Measurements from ENCODE around the gene PNPLA3. TPM values are rescaled to one million over a fixed set of nuclear protein-coding genes. Genes with fewer than 3 reads are reported as not detected.

The PNPLA3 gene
- total RNA-seq, 1 experiment from 2014 or later = 17.5 TPM

- Histone ChIP-seq H3K27ac (ENCODE audit: insufficient read length, low read depth, low read length) (no peak overlapping the region), H2AFZ (ENCODE audit: low read length) (no peak overlapping the region)
- no CpG with 5 or more reads among the region's 7 CpGs for WGBS (ENCODE audit: extremely low coverage, insufficient read length, low lambda C conversion rate)
These were observed 28.4 kb downstream of the PNPLA3 start for GRCh38 chr22:43951966-43952365.

More at GRCh38 chr22:43951966-43952365, 28.4 kb downstream of the PNPLA3 start:
- H2BK20ac ChIP-seq (ENCODE audit: low read depth, low read length, poor library complexity, severe bottlenecking) = no peak overlapping the region
- H4K8ac ChIP-seq (replicated peaks; ENCODE audit: insufficient read length, low read depth, low read length) = no peak overlapping the region
- H3K9ac ChIP-seq (ENCODE audit: extremely low read depth, insufficient read length, low read length) = no peak overlapping the region
- no peak overlapping the region for H3K4me3 Mint-ChIP-seq
- no peak overlapping the region for H2BK15ac ChIP-seq (ENCODE audit: low read depth, low read length)
- no peak overlapping the region for H2AK5ac ChIP-seq (ENCODE audit: insufficient read length, low read length)
- H3K4me1 Mint-ChIP-seq = peaks cover 20 to 25% of the 10 kb centered on the region in 2 experiments
- H3K27me3 ChIP-seq (ENCODE audit: insufficient read depth, low read length) = no peaks in the 10 kb centered on the region
- no peak overlapping the region for H2BK5ac ChIP-seq (ENCODE audit: insufficient read length, low read length)
- no peak for TF ChIP-seq CTCF (conservative IDR thresholded peaks at IDR 0.05)
- H2BK120ac ChIP-seq (ENCODE audit: low read depth, low read length, poor library complexity, severe bottlenecking) = no peak overlapping the region
- H3K4ac ChIP-seq (ENCODE audit: low read depth, low read length) = no peak overlapping the region
- no peaks in the 10 kb centered on the region for H3K9me3 ChIP-seq (ENCODE audit: control insufficient read depth, low read depth, low read length)
- no peak overlapping the region for H3K23ac ChIP-seq (ENCODE audit: insufficient read length, low read depth, low read length)
- peaks cover 4% of the 10 kb centered on the region for H3K27me3 Mint-ChIP-seq (ENCODE audit: low read depth)
- H4K91ac ChIP-seq (ENCODE audit: insufficient read length, low read depth, low read length) = no peak overlapping the region
- no peaks in the 10 kb centered on the region for H3K9me3 Mint-ChIP-seq
- no peak overlapping the region for H3T11ph ChIP-seq (ENCODE audit: low read length)
- peaks cover 8% of the 10 kb centered on the region; the same call in 1 of the 2 replicates for H3K4me1 ChIP-seq (ENCODE audit: insufficient read depth, low read length)
- no peaks in the 10 kb centered on the region for H4K20me1 ChIP-seq (ENCODE audit: control insufficient read depth, insufficient read depth, insufficient read length)
- no peak overlapping the region for H2BK12ac ChIP-seq (ENCODE audit: insufficient read length, low read depth, low read length)
- H4K5ac ChIP-seq (ENCODE audit: insufficient read length, low read depth, low read length) = no peak overlapping the region
- H3K56ac ChIP-seq (ENCODE audit: insufficient read length, low read depth, low read length) = no peak overlapping the region
- no peak overlapping the region for H3K4me2 ChIP-seq (ENCODE audit: insufficient read depth, insufficient read length, low read length)
- no peak overlapping the region for H3K14ac ChIP-seq (ENCODE audit: insufficient read depth, low read length)
- no peak overlapping the region for H3K18ac ChIP-seq (ENCODE audit: insufficient read length, low read depth, low read length)
- H3K79me2 ChIP-seq (ENCODE audit: insufficient read depth, low read length) = no peaks in the 10 kb centered on the region
- peak; percentile 51 for DNase-seq
- no peaks in the 10 kb centered on the region for H3K79me1 ChIP-seq (ENCODE audit: insufficient read depth, low read depth, low read length, poor library complexity, severe bottlenecking)
- H3K23me2 ChIP-seq (ENCODE audit: insufficient read length, low read depth, low read length, poor library complexity, severe bottlenecking) = peaks cover 8% of the 10 kb centered on the region
- peak overlapping the region in 1 of 3 experiments; percentile 83; a peak in 2 of 7 replicates for H3K27ac Mint-ChIP-seq
- peaks cover 0 to 12% (median 11%) of the 10 kb centered on the region in 3 experiments; a peak in 5 of 7 replicates for H3K36me3 Mint-ChIP-seq (ENCODE audit: insufficient read depth in 1 of 3, low read depth in 3 of 3)
